Central memory CD8-positive, alpha-beta T cell (primary cell): ENCODE data around the gene IQGAP3.
A peak's percentile ranks its signal among the peaks of the same experiment; 100 is the strongest.

Experiments used
- ATAC-seq: fragments of 150-1000 bp; cut with Tn5 transposase; replicated peaks from 2 replicates; pipeline ENCODE4 v1.10.0; 2022; ENCODE audit warnings: mild to moderate bottlenecking, moderate FRiP score, moderate number of reproducible peaks; ENCODE audit not compliant: poor library complexity, severe bottlenecking; ENCODE audit errors: extremely low read depth
- DNase-seq, 2 donors: peaks; one replicate each; pipeline ENCODE4 v3.0.0; 2021; ENCODE audit warnings: low spot score in 2 of 2
- H3K27ac Mint-ChIP-seq: one replicate; pipeline ENCODE4 v1.8.0; 2022; ENCODE audit warnings: low read depth, mild to moderate bottlenecking, moderate library complexity, mixed read lengths
- H3K27me3 Mint-ChIP-seq: one replicate; pipeline ENCODE4 v1.8.0; 2022; ENCODE audit warnings: mixed read lengths
- H3K36me3 Mint-ChIP-seq: one replicate; pipeline ENCODE4 v1.8.0; 2022; ENCODE audit warnings: mild to moderate bottlenecking, moderate library complexity, mixed read lengths; ENCODE audit not compliant: insufficient read depth
- H3K4me1 Mint-ChIP-seq: one replicate; pipeline ENCODE4 v1.8.0; 2022; ENCODE audit warnings: mixed read lengths
- H3K4me3 Mint-ChIP-seq: one replicate; pipeline ENCODE4 v1.8.0; 2022; ENCODE audit warnings: mild to moderate bottlenecking, moderate library complexity, mixed read lengths
- H3K9me3 Mint-ChIP-seq: one replicate; pipeline ENCODE4 v1.8.0; 2022; ENCODE audit warnings: mixed read lengths

The IQGAP3 gene

GRCh38 chr1:156506450-156506849 is 65.9 kb downstream of the IQGAP3 start:
- peaks cover 69% of the 10 kb centered on the region for H3K4me1 Mint-ChIP-seq
- no peak overlapping the region for H3K4me3 Mint-ChIP-seq
- ATAC-seq (no peak), DNase-seq (no peak)
- peak overlapping the region; percentile 99 for H3K27ac Mint-ChIP-seq
- peaks cover 19% of the 10 kb centered on the region for H3K36me3 Mint-ChIP-seq
- H3K27me3 Mint-ChIP-seq = no peaks in the 10 kb centered on the region
- H3K9me3 Mint-ChIP-seq = no peaks in the 10 kb centered on the region

- H3K36me3 Mint-ChIP-seq = peaks cover 22% of the 10 kb centered on the region
- no peak for ATAC-seq
Observed at GRCh38 chr1:156505679-156506298, 66.6 kb downstream of the IQGAP3 start.

GRCh38 chr1:156504821-156505678 is 67.3 kb downstream of the IQGAP3 start:
- Mint-ChIP-seq H3K27ac (peak overlapping the region; percentile 99), H3K9me3 (no peaks in the 10 kb centered on the region), H3K36me3 (peaks cover 24% of the 10 kb centered on the region), H3K4me3 (peak overlapping the region; percentile 72), H3K27me3 (no peaks in the 10 kb centered on the region), H3K4me1 (peaks cover 65% of the 10 kb centered on the region)
- ATAC-seq (peak; percentile 52), DNase-seq (peak; percentile 89 to 96)

More at GRCh38 chr1:156505679-156506298, 66.6 kb downstream of the IQGAP3 start:
- H3K4me3 Mint-ChIP-seq = peak overlapping the region; percentile 72
- no peak for DNase-seq
- H3K27me3 Mint-ChIP-seq = no peaks in the 10 kb centered on the region
- peak overlapping the region; percentile 99 for H3K27ac Mint-ChIP-seq
- H3K9me3 Mint-ChIP-seq = no peaks in the 10 kb centered on the region
- H3K4me1 Mint-ChIP-seq = peaks cover 69% of the 10 kb centered on the region

GRCh38 chr1:156504438-156504813 is 67.9 kb downstream of the IQGAP3 start:
- no peaks in the 10 kb centered on the region for H3K27me3 Mint-ChIP-seq
- peaks cover 27% of the 10 kb centered on the region for H3K36me3 Mint-ChIP-seq
- ATAC-seq (no peak), DNase-seq (no peak)
- no peaks in the 10 kb centered on the region for H3K9me3 Mint-ChIP-seq
- H3K4me1 Mint-ChIP-seq = peaks cover 63% of the 10 kb centered on the region
- H3K27ac Mint-ChIP-seq = peak overlapping the region; percentile 99
- H3K4me3 Mint-ChIP-seq = peak overlapping the region; percentile 72

- Mint-ChIP-seq H3K9me3 (no peaks in the 10 kb centered on the region), H3K27me3 (no peaks in the 10 kb centered on the region), H3K27ac (peak overlapping the region; percentile 99), H3K36me3 (peaks cover 27% of the 10 kb centered on the region), H3K4me1 (peaks cover 62% of the 10 kb centered on the region), H3K4me3 (peak overlapping the region; percentile 72)
- DNase-seq (no peak), ATAC-seq (no peak)
Observed at GRCh38 chr1:156503698-156504437, 68.5 kb downstream of the IQGAP3 start.

- no peaks in the 10 kb centered on the region for H3K27me3 Mint-ChIP-seq
- peaks cover 62% of the 10 kb centered on the region for H3K4me1 Mint-ChIP-seq
- peak overlapping the region; percentile 87 for H3K4me3 Mint-ChIP-seq
- no peaks in the 10 kb centered on the region for H3K9me3 Mint-ChIP-seq
- H3K36me3 Mint-ChIP-seq = peaks cover 25% of the 10 kb centered on the region
- ATAC-seq (no peak), DNase-seq (no peak)
- H3K27ac Mint-ChIP-seq = peak overlapping the region; percentile 99
Observed at GRCh38 chr1:156502894-156503697, 69.3 kb downstream of the IQGAP3 start.

- no peak for ATAC-seq
- no peaks in the 10 kb centered on the region for H3K27me3 Mint-ChIP-seq
- peak overlapping the region; percentile 87 for H3K4me3 Mint-ChIP-seq
- H3K4me1 Mint-ChIP-seq = peaks cover 63% of the 10 kb centered on the region
- peaks cover 27% of the 10 kb centered on the region for H3K36me3 Mint-ChIP-seq
- H3K27ac Mint-ChIP-seq = peak overlapping the region; percentile 99
- H3K9me3 Mint-ChIP-seq = no peaks in the 10 kb centered on the region
- no peak for DNase-seq
Observed at GRCh38 chr1:156502391-156502893, 69.9 kb downstream of the IQGAP3 start.

- peak overlapping the region; percentile 99 for H3K27ac Mint-ChIP-seq
- peak overlapping the region; percentile 87 for H3K4me3 Mint-ChIP-seq
- H3K27me3 Mint-ChIP-seq = no peaks in the 10 kb centered on the region
- H3K4me1 Mint-ChIP-seq = peaks cover 77% of the 10 kb centered on the region
- H3K9me3 Mint-ChIP-seq = no peaks in the 10 kb centered on the region
- DNase-seq (peak; percentile 86 to 89), ATAC-seq (peak; percentile 69)
- H3K36me3 Mint-ChIP-seq = peaks cover 33% of the 10 kb centered on the region
Observed at GRCh38 chr1:156500793-156501506, 71.4 kb downstream of the IQGAP3 start.

GRCh38 chr1:156500543-156500792 is 71.9 kb downstream of the IQGAP3 start, which contains the start of gene MEF2D:
Gene MEF2D, minus strand, starts transcription at chr1:156500775. Its CDS starts 17,483 bp downstream, at chr1:156483292.
- H3K9me3 Mint-ChIP-seq = no peaks in the 10 kb centered on the region
- peak within 1 kb of the TSS; percentile 87 for H3K4me3 Mint-ChIP-seq
- H3K4me1 Mint-ChIP-seq = peaks cover 77% of the 10 kb centered on the region
- H3K27me3 Mint-ChIP-seq = no peaks in the 10 kb centered on the region
- DNase-seq (no peak), ATAC-seq (no peak)
- H3K36me3 Mint-ChIP-seq = peaks cover 33% of the 10 kb centered on the region
- H3K27ac Mint-ChIP-seq = peak within 1 kb of the TSS; percentile 99

GRCh38 chr1:156499842-156500542 is 72.4 kb downstream of the IQGAP3 start:
- Mint-ChIP-seq H3K27me3 (no peaks in the 10 kb centered on the region), H3K36me3 (peaks cover 32% of the 10 kb centered on the region), H3K4me1 (peaks cover 77% of the 10 kb centered on the region), H3K27ac (peak overlapping the region; percentile 99), H3K4me3 (peak overlapping the region; percentile 87), H3K9me3 (no peaks in the 10 kb centered on the region)
- ATAC-seq (no peak), DNase-seq (no peak)

GRCh38 chr1:156499194-156499841 is 73.0 kb downstream of the IQGAP3 start:
- Mint-ChIP-seq H3K9me3 (no peaks in the 10 kb centered on the region), H3K27me3 (no peaks in the 10 kb centered on the region), H3K4me1 (peaks cover 78% of the 10 kb centered on the region), H3K36me3 (peaks cover 26% of the 10 kb centered on the region), H3K27ac (peak overlapping the region; percentile 78), H3K4me3 (peak overlapping the region; percentile 87)
- DNase-seq (no peak), ATAC-seq (no peak)
